GM23248 (cell line): ENCODE measurements around the gene SCO2. TPM values are rescaled to one million over a fixed set of nuclear protein-coding genes. Genes with fewer than 3 reads are reported as not detected.

Experiments used
- DNase-seq: peaks from one replicate; pipeline ENCODE4 v3.0.0-alpha.2; 2015
- H2AFZ ChIP-seq: fragments of 200-600 bp; sonication (generic); 2 replicates; pipeline ENCODE4 v1.6.1; 2016; ENCODE audit warnings: antibody characterized with exemption
- H3F3A ChIP-seq: fragments of 200-600 bp; sonication (generic); 2 replicates; pipeline ENCODE4 v1.6.1; 2016; ENCODE audit warnings: mild to moderate bottlenecking, antibody characterized with exemption, mixed run types; ENCODE audit not compliant: insufficient read depth
- H3K27ac ChIP-seq: fragments of 200-600 bp; sonication (generic); 2 replicates; pipeline ENCODE4 v1.5.1; 2016; ENCODE audit warnings: mild to moderate bottlenecking
- H3K27me3 ChIP-seq: fragments of 200-600 bp; sonication (generic); replicated peaks from 2 replicates; pipeline ENCODE4 v1.6.1; 2016; ENCODE audit warnings: mild to moderate bottlenecking; ENCODE audit not compliant: insufficient read depth
- H3K36me3 ChIP-seq: fragments of 200-600 bp; sonication (generic); 2 replicates; pipeline ENCODE4 v1.6.1; 2016; ENCODE audit warnings: low read depth, mild to moderate bottlenecking
- H3K4me1 ChIP-seq: fragments of 200-600 bp; sonication (generic); 2 replicates; pipeline ENCODE4 v1.6.1; 2016; ENCODE audit warnings: mild to moderate bottlenecking; ENCODE audit not compliant: insufficient read depth
- H3K4me2 ChIP-seq: fragments of 200-600 bp; sonication (generic); one replicate; pipeline ENCODE4 v1.6.1; 2016; ENCODE audit warnings: mild to moderate bottlenecking; ENCODE audit not compliant: unreplicated experiment
- H3K4me3 ChIP-seq: fragments of 200-600 bp; sonication (generic); 2 replicates; pipeline ENCODE4 v1.5.1; 2016; ENCODE audit warnings: mild to moderate bottlenecking
- H3K79me2 ChIP-seq: fragments of 200-600 bp; sonication (generic); 2 replicates; pipeline ENCODE4 v1.6.1; 2016; ENCODE audit warnings: mild to moderate bottlenecking; ENCODE audit not compliant: insufficient read depth
- H3K9ac ChIP-seq: fragments of 200-600 bp; sonication (generic); 2 replicates; pipeline ENCODE4 v1.6.1; 2016; ENCODE audit warnings: mild to moderate bottlenecking
- H3K9me2 ChIP-seq: fragments of 200-600 bp; sonication (generic); 2 replicates; pipeline ENCODE4 v1.6.1; 2016; ENCODE audit warnings: mixed run types, mild to moderate bottlenecking, moderate library complexity; ENCODE audit not compliant: insufficient read depth
- H3K9me3 ChIP-seq: fragments of 200-600 bp; sonication (generic); one replicate; pipeline ENCODE4 v1.6.1; 2017; ENCODE audit warnings: low read depth
- H4K20me1 ChIP-seq: fragments of 200-600 bp; sonication (generic); 2 replicates; pipeline ENCODE4 v1.6.0; 2016; ENCODE audit not compliant: insufficient read depth
- EZH2 ChIP-seq: fragments of 200-600 bp; sonication (generic); IDR thresholded peaks from 2 replicates; pipeline ENCODE4 v1.6.1; 2018; ENCODE audit warnings: antibody characterized with exemption, mild to moderate bottlenecking; ENCODE audit not compliant: insufficient read depth, poor library complexity, severe bottlenecking
- EZH2phosphoT487 ChIP-seq: fragments of 200-600 bp; sonication (generic); IDR thresholded peaks from 2 replicates; pipeline ENCODE4 v1.6.1; 2018; ENCODE audit warnings: antibody characterized with exemption, moderate library complexity, mild to moderate bottlenecking, low read depth; ENCODE audit not compliant: insufficient read depth
- WGBS, 2 experiments: methylation state at CpG; one replicate each; pipeline ENCODE4 v1.1.6; 2015 to 2017; ENCODE audit warnings: low lambda C conversion rate in 2 of 2, low coverage in 1 of 2; ENCODE audit errors: missing lambda C conversion rate in 2 of 2; 5-methylcytosine and 5-hydroxymethylcytosine counted together
- in situ Hi-C: fragments of 300-500 bp; cut with MboI; formaldehyde crosslinking; loops from 2 replicates; pipeline ENCODE4 v1.15.0; 2020
- polyA plus RNA-seq: library from polyadenylated mRNA; unstranded; fragments of >200 nt; fragmentation: Nextera tagmentation; extraction: Ambion mirVana; gene quantifications from 2 replicates; pipeline ENCODE4 v1.2.1, GENCODE V29; 2016
- total RNA-seq: library from RNA; depleted of rRNA; stranded (reverse); fragments of >200 nt; shearing (Covaris generic); gene quantifications from 2 replicates; pipeline ENCODE4 v1.2.3, GENCODE V29; 2014; rRNA removed

Gene SCO2
- total and polyA plus RNA-seq, 2 experiments from 2014 or later, result 8.4 to 11.0 TPM

DNA sequence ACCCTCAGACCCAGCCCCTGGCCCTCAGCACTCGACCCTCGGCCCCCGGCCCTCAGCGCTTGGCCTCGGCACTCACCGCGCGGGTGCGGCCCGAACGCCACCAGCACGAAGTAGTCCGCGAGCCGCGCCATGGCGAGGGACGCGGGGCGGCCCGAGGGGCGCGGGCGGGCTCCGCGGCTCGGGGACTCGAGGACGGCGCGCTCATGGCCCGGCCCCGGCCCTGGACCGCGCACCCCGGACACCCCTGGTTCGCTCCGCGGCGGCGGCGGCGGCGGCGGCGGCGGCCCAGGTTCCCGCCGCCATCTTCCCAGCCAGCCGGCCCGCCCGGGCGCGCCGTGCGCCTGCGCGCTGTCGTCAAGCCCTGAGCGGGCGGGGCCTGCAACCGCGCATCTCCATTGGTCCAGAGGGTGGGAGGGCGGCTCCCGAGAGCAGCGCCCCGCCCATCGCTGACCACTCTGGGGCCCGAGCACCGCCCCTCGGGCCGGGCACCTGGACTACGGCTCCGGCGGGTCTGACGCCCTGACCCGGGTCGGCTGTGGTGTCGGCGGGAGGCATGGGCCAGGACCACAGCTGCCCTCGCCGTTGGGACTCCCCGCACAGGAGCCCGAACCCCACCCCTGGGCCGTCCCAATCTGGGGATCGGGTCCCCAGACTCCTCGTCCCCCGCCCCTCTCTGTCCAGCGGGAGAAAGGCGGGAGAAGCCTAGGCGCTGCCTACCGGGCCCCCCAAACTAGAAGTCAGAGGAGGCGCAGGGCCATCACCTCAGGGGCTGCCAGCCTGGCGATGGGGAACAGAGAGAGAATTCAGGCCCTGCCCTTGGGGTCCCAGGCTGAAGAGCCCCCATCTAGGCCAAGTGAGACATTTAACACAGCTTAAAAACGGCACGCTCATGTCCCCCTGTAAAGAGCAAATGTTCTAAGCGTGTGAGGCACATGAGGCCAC is 50.4 kb downstream of the SCO2 start, which contains the start of gene SBF1:
TSS of gene SBF1 (minus strand) at position 326 of the 942 bp plus-strand sequence. CDS start at position 131, 195 bp downstream.
- DNase-seq, result peak; percentile 98
- peak within 1 kb of the TSS; percentile 80 for H3K4me3 ChIP-seq
- H3K4me2 ChIP-seq, result peak within 1 kb of the TSS; percentile 88
- no peaks in the 10 kb centered on the region for H3K36me3 ChIP-seq
- TF ChIP-seq EZH2phosphoT487 (no peak), EZH2 (no peak)
- peaks cover 22% of the 10 kb centered on the region for H3K4me1 ChIP-seq
- no peaks in the 10 kb centered on the region for H3K27me3 ChIP-seq
- peak within 1 kb of the TSS; percentile 74 for H3K27ac ChIP-seq
- H2AFZ ChIP-seq, result peak within 1 kb of the TSS; percentile 75
- 1 to 2% methylated on average over 20 to 67 of the region's 97 CpGs for WGBS, 2 experiments
- H3K9me2 ChIP-seq, result no peaks in the 10 kb centered on the region
- no peaks in the 10 kb centered on the region for H3K9me3 ChIP-seq
- peaks cover 47% of the 10 kb centered on the region for H3K79me2 ChIP-seq
- in situ Hi-C loops, result no loop called here
- H3K9ac ChIP-seq, result peak within 1 kb of the TSS; percentile 83
- H3F3A ChIP-seq, result no peaks in the 10 kb centered on the region
- H4K20me1 ChIP-seq, result no peaks in the 10 kb centered on the region; the same call in 1 of the 2 replicates

DNA sequence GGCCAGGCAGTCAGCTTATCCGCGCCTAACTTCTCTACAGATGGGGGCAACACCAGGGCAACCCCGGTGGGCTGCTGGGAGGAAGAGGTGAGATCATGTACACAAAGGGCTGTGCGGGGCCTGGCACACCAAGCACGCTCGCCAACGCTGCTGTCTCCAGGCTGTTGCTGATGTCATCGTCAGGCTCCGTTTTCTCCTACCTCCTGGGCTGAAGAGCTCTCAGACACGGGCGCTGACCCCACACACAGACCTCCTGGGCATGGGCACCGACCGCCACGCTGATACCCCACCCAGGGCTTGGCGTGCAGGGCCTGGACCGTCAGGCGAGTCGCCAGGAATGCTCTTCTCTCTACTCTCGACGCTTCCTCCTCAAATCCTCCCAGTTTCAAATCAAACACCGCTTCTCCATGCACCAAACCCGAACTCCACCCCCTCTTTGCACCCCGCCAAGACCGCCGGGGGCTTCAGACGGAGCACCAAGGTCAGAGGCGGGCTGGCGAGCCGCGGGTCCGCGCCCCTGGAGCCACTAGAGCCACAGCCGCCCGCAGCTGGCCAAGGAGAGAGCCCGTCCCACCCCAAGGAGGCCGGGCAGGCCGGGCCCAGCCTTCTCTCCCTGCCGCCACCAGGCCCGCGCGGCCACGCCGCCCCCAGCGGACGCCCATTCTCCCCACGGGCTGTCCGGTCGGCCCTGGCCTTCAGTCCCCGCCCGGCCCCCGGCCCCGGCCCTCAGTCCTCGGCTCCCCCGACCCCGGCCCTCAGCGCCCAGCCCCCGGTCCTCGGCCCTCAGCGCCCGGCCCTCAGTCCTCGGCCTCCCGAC is 51.3 kb downstream of the SCO2 start:
- H3K27ac ChIP-seq, result peak overlapping the region; percentile 74
- 2% methylated on average over 32 to 58 of the region's 62 CpGs for WGBS, 2 experiments
- H3K9me3 ChIP-seq, result no peaks in the 10 kb centered on the region
- in situ Hi-C loops, result no loop called here
- peak; percentile 90 for DNase-seq
- peaks cover 27% of the 10 kb centered on the region for H3K4me1 ChIP-seq
- peak overlapping the region; percentile 83 for H3K9ac ChIP-seq
- peak overlapping the region; percentile 88 for H3K4me2 ChIP-seq
- H3K79me2 ChIP-seq, result peaks cover 56% of the 10 kb centered on the region
- no peak overlapping the region for H2AFZ ChIP-seq
- no peaks in the 10 kb centered on the region for H3F3A ChIP-seq
- no peaks in the 10 kb centered on the region for H3K9me2 ChIP-seq
- no peaks in the 10 kb centered on the region for H3K36me3 ChIP-seq
- H4K20me1 ChIP-seq, result no peaks in the 10 kb centered on the region; the same call in 1 of the 2 replicates
- TF ChIP-seq EZH2, result no peak
- no peak for TF ChIP-seq EZH2phosphoT487
- H3K4me3 ChIP-seq, result peak overlapping the region; percentile 80
- H3K27me3 ChIP-seq, result no peaks in the 10 kb centered on the region

Other genes starting within 250 kb of the SCO2 start
- 136 and 147 TPM in 2 replicates for gene PLXNB2, start 218.0 kb downstream of the SCO2 start, total RNA-seq
- 123 and 136 TPM in 2 replicates for gene PLXNB2, start 218.0 kb downstream of the SCO2 start, polyA plus RNA-seq
- 3.3 and 5.7 TPM in 2 replicates for gene DENND6B, start 198.6 kb downstream of the SCO2 start, total RNA-seq
- 6.1 and 6.6 TPM in 2 replicates for gene DENND6B, start 198.6 kb downstream of the SCO2 start, polyA plus RNA-seq
- gene PPP6R2, start 182.3 kb downstream of the SCO2 start, total RNA-seq, result 50.0 and 58.4 TPM in 2 replicates
- gene PPP6R2, start 182.3 kb downstream of the SCO2 start, polyA plus RNA-seq, result 22.2 and 22.3 TPM in 2 replicates
- gene SBF1, start 50.6 kb downstream of the SCO2 start, total RNA-seq, result 92.0 and 93.5 TPM in 2 replicates
- gene SBF1, start 50.6 kb downstream of the SCO2 start, polyA plus RNA-seq, result 25.2 and 27.6 TPM in 2 replicates
- 11.4 and 15.2 TPM in 2 replicates for gene ADM2, start 44.1 kb downstream of the SCO2 start, total RNA-seq
- 11.6 and 14.0 TPM in 2 replicates for gene ADM2, start 44.1 kb downstream of the SCO2 start, polyA plus RNA-seq
- not detected in 2 replicates for gene MIOX, start 38.7 kb downstream of the SCO2 start, total RNA-seq
- 0.16 TPM in 1 of 2 replicates, not detected in the other for gene MIOX, start 38.7 kb downstream of the SCO2 start, polyA plus RNA-seq
- 95.0 and 124 TPM in 2 replicates for gene LMF2, start 17.9 kb downstream of the SCO2 start, total RNA-seq
- 101 and 106 TPM in 2 replicates for gene LMF2, start 17.9 kb downstream of the SCO2 start, polyA plus RNA-seq
- gene NCAPH2, start 17.4 kb downstream of the SCO2 start, total RNA-seq, result 33.8 and 61.0 TPM in 2 replicates
- gene NCAPH2, start 17.4 kb downstream of the SCO2 start, polyA plus RNA-seq, result 27.7 and 28.6 TPM in 2 replicates
- gene TYMP, start 4.4 kb upstream of the SCO2 start, total RNA-seq, result 33.2 and 42.4 TPM in 2 replicates
- 24.3 and 24.8 TPM in 2 replicates for gene TYMP, start 4.4 kb upstream of the SCO2 start, polyA plus RNA-seq
- gene KLHDC7B, start 20.3 kb upstream of the SCO2 start, total RNA-seq, result not detected in 2 replicates
- 0.06 TPM in 1 of 2 replicates, not detected in the other for gene KLHDC7B, start 20.3 kb upstream of the SCO2 start, polyA plus RNA-seq
- not detected in 2 replicates for gene SYCE3, start 37.3 kb upstream of the SCO2 start, total RNA-seq
- 0.49 and 0.80 TPM in 2 replicates for gene SYCE3, start 37.3 kb upstream of the SCO2 start, polyA plus RNA-seq
- 1.6 and 2.9 TPM in 2 replicates for gene CPT1B, start 52.8 kb upstream of the SCO2 start, total RNA-seq
- 1.0 and 1.3 TPM in 2 replicates for gene CPT1B, start 52.8 kb upstream of the SCO2 start, polyA plus RNA-seq
- gene CHKB, start 57.3 kb upstream of the SCO2 start, total RNA-seq, result 38.7 and 41.3 TPM in 2 replicates
- 30.7 and 41.7 TPM in 2 replicates for gene CHKB, start 57.3 kb upstream of the SCO2 start, polyA plus RNA-seq
- 0.38 TPM in 1 of 2 replicates, not detected in the other for gene MAPK8IP2, start 75.2 kb upstream of the SCO2 start, total RNA-seq
- 0.06 and 0.09 TPM in 2 replicates for gene MAPK8IP2, start 75.2 kb upstream of the SCO2 start, polyA plus RNA-seq
- gene ARSA, start 102.6 kb upstream of the SCO2 start, total RNA-seq, result 59.6 and 59.7 TPM in 2 replicates
- gene ARSA, start 102.6 kb upstream of the SCO2 start, polyA plus RNA-seq, result 31.7 and 32.9 TPM in 2 replicates
- gene SHANK3, start 147.2 kb upstream of the SCO2 start, total RNA-seq, result 0.51 and 0.97 TPM in 2 replicates
- gene SHANK3, start 147.2 kb upstream of the SCO2 start, polyA plus RNA-seq, result 0.08 and 0.10 TPM in 2 replicates
- gene ACR, start 212.6 kb upstream of the SCO2 start, total RNA-seq, result not detected in 2 replicates
- not detected in 2 replicates for gene ACR, start 212.6 kb upstream of the SCO2 start, polyA plus RNA-seq